AG09309 (cell line): Measurements from ENCODE around the gene PLEKHM3.

Source experiments
- DNase-seq: peaks from one replicate; pipeline ENCODE4 v3.0.0-alpha.2; 2010; ENCODE audit warnings: low read depth
- H3K4me3 ChIP-seq: 2 replicates; pipeline ENCODE4 v1.5.1; 2011; ENCODE audit warnings: mild to moderate bottlenecking, low read depth, low read length, moderate library complexity; ENCODE audit not compliant: control insufficient read depth
- TF ChIP-seq, protein P1 (sequence below): IDR thresholded peaks from 2 replicates; pipeline ENCODE4 v1.5.1; 2011; ENCODE audit warnings: mild to moderate bottlenecking, low read depth, low read length, inconsistent platforms; ENCODE audit not compliant: insufficient read depth, control insufficient read depth; ENCODE audit errors: missing control alignments

The PLEKHM3 gene

DNA sequence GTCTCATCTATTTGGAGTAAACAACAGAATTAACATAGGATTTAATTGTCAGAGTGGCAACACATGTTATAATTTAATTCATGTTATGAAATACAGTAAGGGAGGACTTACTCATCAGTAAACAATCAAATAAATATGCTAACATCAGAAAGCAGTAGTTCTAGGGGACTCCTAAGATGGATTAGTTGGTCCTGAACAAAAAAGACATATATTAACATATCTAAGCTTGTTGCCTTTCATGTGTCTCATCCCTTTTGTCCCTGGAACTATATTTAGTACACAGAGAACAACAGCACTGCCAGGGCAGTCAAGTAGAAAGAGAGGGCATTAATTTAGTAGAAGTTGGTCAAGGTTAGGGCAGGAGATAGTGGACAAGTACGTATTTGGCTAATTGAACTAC lies 137.8 kb downstream of the PLEKHM3 start:
- TF ChIP-seq, protein P1, sequence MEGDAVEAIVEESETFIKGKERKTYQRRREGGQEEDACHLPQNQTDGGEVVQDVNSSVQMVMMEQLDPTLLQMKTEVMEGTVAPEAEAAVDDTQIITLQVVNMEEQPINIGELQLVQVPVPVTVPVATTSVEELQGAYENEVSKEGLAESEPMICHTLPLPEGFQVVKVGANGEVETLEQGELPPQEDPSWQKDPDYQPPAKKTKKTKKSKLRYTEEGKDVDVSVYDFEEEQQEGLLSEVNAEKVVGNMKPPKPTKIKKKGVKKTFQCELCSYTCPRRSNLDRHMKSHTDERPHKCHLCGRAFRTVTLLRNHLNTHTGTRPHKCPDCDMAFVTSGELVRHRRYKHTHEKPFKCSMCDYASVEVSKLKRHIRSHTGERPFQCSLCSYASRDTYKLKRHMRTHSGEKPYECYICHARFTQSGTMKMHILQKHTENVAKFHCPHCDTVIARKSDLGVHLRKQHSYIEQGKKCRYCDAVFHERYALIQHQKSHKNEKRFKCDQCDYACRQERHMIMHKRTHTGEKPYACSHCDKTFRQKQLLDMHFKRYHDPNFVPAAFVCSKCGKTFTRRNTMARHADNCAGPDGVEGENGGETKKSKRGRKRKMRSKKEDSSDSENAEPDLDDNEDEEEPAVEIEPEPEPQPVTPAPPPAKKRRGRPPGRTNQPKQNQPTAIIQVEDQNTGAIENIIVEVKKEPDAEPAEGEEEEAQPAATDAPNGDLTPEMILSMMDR: no peak
- no peak for DNase-seq
- H3K4me3 ChIP-seq: no peak overlapping the region

DNA sequence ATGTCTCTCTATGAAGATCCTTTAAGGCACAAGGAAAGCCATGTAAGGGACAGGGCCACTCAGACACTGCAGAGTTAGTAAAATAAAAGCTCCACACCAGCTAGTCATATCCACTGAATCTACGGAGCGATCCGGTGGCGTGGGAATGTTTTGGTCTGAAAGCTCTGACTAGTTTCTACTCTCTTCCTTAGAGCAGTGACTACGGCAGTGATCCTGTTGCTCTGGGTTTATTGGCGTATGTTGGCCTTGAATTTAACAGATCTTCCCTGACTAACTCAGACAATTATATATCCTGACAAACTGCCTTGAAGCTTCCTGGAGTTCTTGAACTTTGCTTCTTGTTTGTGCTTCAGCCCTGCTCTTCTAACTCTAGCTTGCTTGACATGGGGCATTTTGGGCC lies 140.3 kb downstream of the PLEKHM3 start:
- H3K4me3 ChIP-seq: no peak overlapping the region
- no peak for DNase-seq
- TF ChIP-seq, protein P1: no peak

DNA sequence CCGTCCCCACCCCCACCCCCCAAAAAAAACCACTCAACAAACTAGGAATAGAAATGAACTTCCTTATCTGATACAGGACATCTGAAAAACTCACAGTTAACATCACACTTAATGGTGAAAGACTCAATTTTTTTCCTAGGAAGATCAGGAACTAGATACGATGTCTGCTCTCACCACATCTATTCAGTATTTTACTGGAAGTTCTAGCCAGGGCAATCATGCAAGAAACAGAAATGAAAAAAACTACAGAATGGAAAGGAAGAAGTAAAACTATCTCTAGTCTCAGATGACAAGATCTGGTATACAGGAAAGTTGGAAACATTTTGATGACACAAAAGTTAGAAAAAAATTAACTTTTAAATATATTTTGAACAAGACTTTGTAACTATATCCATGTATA lies 141.2 kb downstream of the PLEKHM3 start:
- H3K4me3 ChIP-seq: no peak overlapping the region
- TF ChIP-seq, protein P1: no peak
- no peak for DNase-seq

DNA sequence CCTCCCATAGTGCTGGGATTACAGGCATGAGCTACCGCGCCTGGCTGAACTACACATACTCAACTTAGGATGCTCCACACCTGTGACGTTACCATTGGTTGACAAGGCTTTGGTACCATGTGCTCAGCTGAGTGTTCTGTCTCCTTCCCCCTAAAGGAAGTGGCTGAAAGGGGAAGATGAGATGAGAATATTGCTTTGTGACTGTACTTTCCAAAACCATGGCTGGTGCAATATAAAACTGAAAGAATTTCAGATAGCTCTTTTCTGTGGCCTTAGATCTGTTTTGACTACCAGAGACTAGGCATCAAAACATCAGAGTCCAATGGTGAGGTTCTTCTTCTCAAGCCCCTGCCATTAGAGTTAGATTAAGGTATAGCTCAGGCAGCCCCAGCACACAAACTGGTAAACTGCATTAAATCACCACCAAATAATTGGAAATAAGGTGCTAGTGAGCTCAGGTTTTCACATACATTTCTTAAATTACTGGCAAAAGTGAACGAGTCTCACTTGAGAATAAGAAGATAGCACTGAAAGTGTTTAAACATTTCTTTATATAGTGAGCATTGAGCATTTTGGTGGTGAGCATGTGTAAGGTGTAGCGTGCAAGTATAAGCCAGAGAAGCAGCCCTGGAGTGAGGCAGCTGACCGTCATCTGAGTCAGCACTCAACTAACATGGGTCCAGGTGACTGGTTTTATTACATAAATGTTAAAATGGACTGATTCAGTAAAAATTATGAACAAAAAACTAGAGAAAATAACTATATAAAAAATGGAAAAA lies 142.1 kb downstream of the PLEKHM3 start:
- no peak overlapping the region for H3K4me3 ChIP-seq
- DNase-seq: no peak
- TF ChIP-seq, protein P1: no peak

DNA sequence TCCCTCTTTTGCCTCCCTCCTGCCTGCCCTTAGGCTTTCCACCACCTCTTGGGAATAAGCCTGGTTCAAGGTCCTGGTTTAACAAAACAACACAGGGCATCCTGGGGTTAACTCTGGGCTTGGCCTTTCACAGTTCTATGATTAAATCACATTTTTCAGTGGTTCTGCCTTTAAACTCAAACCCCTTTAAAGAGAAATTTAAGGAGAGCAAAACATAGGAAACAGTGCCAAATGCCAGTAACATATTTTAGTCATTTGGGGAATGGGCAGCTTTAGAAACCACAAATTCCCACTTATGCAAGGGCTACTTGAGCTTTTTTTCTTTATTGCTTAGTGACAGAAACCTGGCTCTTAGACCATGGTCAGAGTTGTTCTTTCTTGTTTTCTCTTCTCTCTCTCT lies 143.4 kb downstream of the PLEKHM3 start:
- H3K4me3 ChIP-seq: no peak overlapping the region
- TF ChIP-seq, protein P1: no peak
- DNase-seq: no peak

DNA sequence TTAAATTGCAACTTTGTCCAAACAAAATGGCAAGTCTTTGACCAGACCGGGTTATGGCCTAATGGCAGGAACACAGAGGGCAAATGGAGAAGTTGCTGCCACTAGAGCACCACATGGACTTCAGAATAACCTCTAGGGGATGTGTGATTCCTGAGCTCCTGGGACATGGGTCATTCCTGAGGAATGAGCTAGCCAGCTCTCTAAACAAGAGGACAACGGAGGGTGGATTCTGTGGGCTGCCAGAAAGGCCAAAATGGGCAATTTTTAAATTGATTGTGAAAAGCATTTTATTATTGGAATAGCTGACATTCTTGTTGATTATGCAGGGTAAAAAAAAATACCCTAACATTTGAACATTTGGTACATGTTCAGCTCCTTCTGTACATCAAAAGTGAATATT lies 145.8 kb downstream of the PLEKHM3 start:
- DNase-seq: no peak
- H3K4me3 ChIP-seq: no peak overlapping the region
- TF ChIP-seq, protein P1: no peak
